ENCODE results near the gene HES2.

- TF ChIP-seq MAX (IDR thresholded peaks at IDR 0.05) (no peak), RARB (CRISPR knock-in tag; IDR thresholded peaks at IDR 0.05) (no peak), MAFK (IDR thresholded peaks at IDR 0.05; ENCODE audit: partially characterized antibody) (no peak), CTCF (IDR thresholded peaks at IDR 0.05) (no peak), EP300 (IDR thresholded peaks at IDR 0.05) (no peak), POLR2A (IDR thresholded peaks at IDR 0.05; ENCODE audit: low read length) (no peak), HDAC2 (IDR thresholded peaks at IDR 0.05) (no peak)
Measured at GRCh38 chr1:6468729-6469461, 49.2 kb upstream of the HES2 start.

All from A549 (cell line).